SJCRH30 (cell line): Measurements from ENCODE around the gene CPAMD8. TPM values are rescaled to one million over a fixed set of nuclear protein-coding genes. Genes with fewer than 3 reads are reported as not detected.

Experiments used
- total RNA-seq: library from RNA; depleted of rRNA; stranded (reverse); fragments of >200 nt; shearing (Covaris generic); gene quantifications from 2 replicates; pipeline ENCODE4 v1.2.3, GENCODE V29; 2014; rRNA removed

Gene CPAMD8
- total RNA-seq, 1 experiment from 2014 or later, result 0.34 TPM

Other genes starting within 250 kb of the CPAMD8 start
- gene SIN3B, start 197.4 kb downstream of the CPAMD8 start, total RNA-seq, result 35.7 and 36.0 TPM in 2 replicates
- gene F2RL3, start 137.8 kb downstream of the CPAMD8 start, total RNA-seq, result 0.20 and 0.47 TPM in 2 replicates
- 22.9 and 23.9 TPM in 2 replicates for gene HAUS8, start 48.6 kb upstream of the CPAMD8 start, total RNA-seq
- 47.7 and 48.4 TPM in 2 replicates for gene MYO9B, start 49.0 kb upstream of the CPAMD8 start, total RNA-seq
- 9.9 and 11.0 TPM in 2 replicates for gene USE1, start 188.5 kb upstream of the CPAMD8 start, total RNA-seq
- gene OCEL1, start 199.4 kb upstream of the CPAMD8 start, total RNA-seq, result 5.1 and 5.3 TPM in 2 replicates
- 41.0 and 42.0 TPM in 2 replicates for gene NR2F6, start 219.1 kb upstream of the CPAMD8 start, total RNA-seq
- 0.04 TPM in 1 of 2 replicates, not detected in the other for gene USHBP1, start 237.9 kb upstream of the CPAMD8 start, total RNA-seq
- 96.0 and 98.5 TPM in 2 replicates for gene BABAM1, start 240.6 kb upstream of the CPAMD8 start, total RNA-seq